Panc1 (cell line): ENCODE results near the gene HLA-DRB1.

Experiments
- SIN3A ChIP-seq: IDR thresholded peaks from 2 replicates; pipeline ENCODE4 v1.6.1; 2012; ENCODE audit warnings: low read depth, mild to moderate bottlenecking, low read length, moderate library complexity, borderline replicate concordance; ENCODE audit not compliant: insufficient read depth
- TF ChIP-seq, protein P1 (sequence below): fragments of 450-650 bp; IDR thresholded peaks from 2 replicates; pipeline ENCODE4 v1.5.1; 2017; ENCODE audit warnings: mild to moderate bottlenecking

DNA sequence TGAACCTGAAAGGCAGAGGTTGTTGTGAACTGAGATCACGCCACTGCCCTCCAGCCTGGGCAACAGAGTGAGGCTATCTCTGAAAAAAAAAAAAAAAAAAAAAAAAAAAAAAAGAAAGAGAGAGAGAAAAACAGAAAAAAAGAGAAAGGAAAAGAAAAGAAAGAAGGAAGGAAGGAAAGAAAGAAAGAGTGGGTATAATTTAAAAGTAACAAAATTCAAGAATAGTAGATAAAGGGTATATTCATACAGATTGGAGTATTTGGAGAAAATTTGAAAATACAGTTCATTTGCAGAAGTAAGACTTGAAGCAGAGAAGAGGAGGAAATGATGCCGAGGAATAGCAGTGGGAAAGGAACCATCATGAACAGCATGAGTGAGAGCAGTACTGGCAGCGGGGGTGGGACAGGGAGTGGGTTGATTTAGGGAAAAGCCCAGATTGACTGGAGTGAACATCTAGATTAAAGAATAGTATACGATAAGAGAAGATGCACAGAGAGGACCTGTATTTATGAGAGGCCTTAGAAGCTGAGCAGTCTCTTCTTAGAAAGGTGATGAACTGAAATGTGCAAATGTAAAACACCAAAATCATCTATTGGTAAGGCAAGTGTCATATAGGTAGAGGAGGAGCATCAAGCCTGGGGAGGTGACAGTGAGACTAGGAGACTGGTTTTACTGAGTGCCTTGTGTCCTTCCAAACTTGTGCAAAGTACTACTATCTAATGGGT is 17.8 kb upstream of the HLA-DRB1 start:
- TF ChIP-seq, protein P1, sequence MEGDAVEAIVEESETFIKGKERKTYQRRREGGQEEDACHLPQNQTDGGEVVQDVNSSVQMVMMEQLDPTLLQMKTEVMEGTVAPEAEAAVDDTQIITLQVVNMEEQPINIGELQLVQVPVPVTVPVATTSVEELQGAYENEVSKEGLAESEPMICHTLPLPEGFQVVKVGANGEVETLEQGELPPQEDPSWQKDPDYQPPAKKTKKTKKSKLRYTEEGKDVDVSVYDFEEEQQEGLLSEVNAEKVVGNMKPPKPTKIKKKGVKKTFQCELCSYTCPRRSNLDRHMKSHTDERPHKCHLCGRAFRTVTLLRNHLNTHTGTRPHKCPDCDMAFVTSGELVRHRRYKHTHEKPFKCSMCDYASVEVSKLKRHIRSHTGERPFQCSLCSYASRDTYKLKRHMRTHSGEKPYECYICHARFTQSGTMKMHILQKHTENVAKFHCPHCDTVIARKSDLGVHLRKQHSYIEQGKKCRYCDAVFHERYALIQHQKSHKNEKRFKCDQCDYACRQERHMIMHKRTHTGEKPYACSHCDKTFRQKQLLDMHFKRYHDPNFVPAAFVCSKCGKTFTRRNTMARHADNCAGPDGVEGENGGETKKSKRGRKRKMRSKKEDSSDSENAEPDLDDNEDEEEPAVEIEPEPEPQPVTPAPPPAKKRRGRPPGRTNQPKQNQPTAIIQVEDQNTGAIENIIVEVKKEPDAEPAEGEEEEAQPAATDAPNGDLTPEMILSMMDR, result no peak
- TF ChIP-seq SIN3A, result no peak
